Natural killer cell treated with Interleukin-12 subunit alpha and Interleukin-12 subunit beta and Interleukin-15 and Interleukin-18, amount 100 ng/mL, for 72 hours (primary cell): ENCODE data around the gene CTNS. TPM values are rescaled to one million over a fixed set of nuclear protein-coding genes. Genes with fewer than 3 reads are reported as not detected.
A peak's percentile ranks its signal among the peaks of the same experiment; 100 is the strongest.
"Not testable (repeated sequence)": the region's sequence is repeated elsewhere in the genome, so short reads cannot be mapped to it uniquely, and the experiment has no call there.

Experiments
- ATAC-seq, 2 donors: fragments of 150-1000 bp; cut with Tn5 transposase in 1 of 2; sonication (Bioruptor Pico), chemical (Tn5 transposase) in 1 of 2; 2 replicates each; pipeline ENCODE4 v1.10.0; 2021
- DNase-seq: peaks from one replicate; pipeline ENCODE4 v3.0.0; 2022; ENCODE audit warnings: low spot score
- H3K27ac Mint-ChIP-seq, 2 donors: 1 replicate in 1 of 2; 2 replicates in 1 of 2; pipeline ENCODE4 v1.8.0; 2022; ENCODE audit warnings: mixed read lengths in 2 of 2, mild to moderate bottlenecking in 1 of 2, moderate library complexity in 1 of 2
- H3K27me3 Mint-ChIP-seq, 2 donors: 1 replicate in 1 of 2; 2 replicates in 1 of 2; pipeline ENCODE4 v1.8.0; 2022; ENCODE audit warnings: mixed read lengths in 2 of 2
- H3K36me3 Mint-ChIP-seq: one replicate; pipeline ENCODE4 v1.8.0; 2022; ENCODE audit warnings: mixed read lengths
- H3K4me1 Mint-ChIP-seq, 2 donors: 1 replicate in 1 of 2; 2 replicates in 1 of 2; pipeline ENCODE4 v1.8.0; 2022; ENCODE audit warnings: low read depth in 2 of 2, mixed read lengths in 2 of 2, mild to moderate bottlenecking in 1 of 2
- H3K4me3 Mint-ChIP-seq: one replicate; pipeline ENCODE4 v1.8.0; 2022; ENCODE audit warnings: mixed read lengths
- H3K9me3 Mint-ChIP-seq: 2 replicates; pipeline ENCODE4 v1.8.0; 2022; ENCODE audit warnings: mixed read lengths
- total RNA-seq, 2 donors: library from RNA; stranded (reverse); gene quantifications; one replicate each; pipeline ENCODE4 v1.2.3, GENCODE V29; 2022

The CTNS gene
- total RNA-seq, 2 donors from 2014 or later = 11.1 to 24.5 TPM

GRCh38 chr17:3689262-3690093 is 52.9 kb downstream of the CTNS start:
- no peaks in the 10 kb centered on the region for H3K27me3 Mint-ChIP-seq
- H3K9me3 Mint-ChIP-seq = no peaks in the 10 kb centered on the region
- DNase-seq (no peak), ATAC-seq (no peak)
- H3K27ac Mint-ChIP-seq = peak overlapping the region; percentile 89 to 90
- peaks cover 26% of the 10 kb centered on the region for H3K36me3 Mint-ChIP-seq
- peaks cover 23 to 32% of the 10 kb centered on the region in 2 donors for H3K4me1 Mint-ChIP-seq
- peak overlapping the region; percentile 76 for H3K4me3 Mint-ChIP-seq

GRCh38 chr17:3690094-3690715 is 53.6 kb downstream of the CTNS start:
- peaks cover 30% of the 10 kb centered on the region for H3K36me3 Mint-ChIP-seq
- ATAC-seq (no peak), DNase-seq (no peak)
- peaks cover 25 to 34% of the 10 kb centered on the region in 2 donors for H3K4me1 Mint-ChIP-seq
- no peaks in the 10 kb centered on the region for H3K27me3 Mint-ChIP-seq
- peak overlapping the region; percentile 90 to 92 for H3K27ac Mint-ChIP-seq
- no peaks in the 10 kb centered on the region for H3K9me3 Mint-ChIP-seq
- H3K4me3 Mint-ChIP-seq = peak overlapping the region; percentile 76

GRCh38 chr17:3691617-3692067 is 55.1 kb downstream of the CTNS start:
- H3K4me3 Mint-ChIP-seq = peak overlapping the region; percentile 67
- no peaks in the 10 kb centered on the region for H3K9me3 Mint-ChIP-seq
- ATAC-seq (no peak), DNase-seq (no peak)
- H3K4me1 Mint-ChIP-seq = peaks cover 23 to 40% of the 10 kb centered on the region in 2 donors
- peak overlapping the region; percentile 90 to 92 for H3K27ac Mint-ChIP-seq
- peaks cover 30% of the 10 kb centered on the region for H3K36me3 Mint-ChIP-seq
- H3K27me3 Mint-ChIP-seq = no peaks in the 10 kb centered on the region

GRCh38 chr17:3692346-3692745 is 55.8 kb downstream of the CTNS start:
- H3K27me3 Mint-ChIP-seq = no peaks in the 10 kb centered on the region
- H3K36me3 Mint-ChIP-seq = peaks cover 30% of the 10 kb centered on the region
- DNase-seq = no peak
- H3K9me3 Mint-ChIP-seq = no peaks in the 10 kb centered on the region
- no peak for ATAC-seq
- H3K4me1 Mint-ChIP-seq = peaks cover 26 to 40% of the 10 kb centered on the region in 2 donors
- H3K27ac Mint-ChIP-seq = peak overlapping the region; percentile 90 to 92
- H3K4me3 Mint-ChIP-seq = peak overlapping the region; percentile 95

- Mint-ChIP-seq H3K27ac (peak overlapping the region; percentile 90 to 92), H3K4me3 (peak overlapping the region; percentile 95), H3K27me3 (no peaks in the 10 kb centered on the region), H3K36me3 (peaks cover 30% of the 10 kb centered on the region), H3K4me1 (peaks cover 31 to 47% of the 10 kb centered on the region in 2 donors), H3K9me3 (no peaks in the 10 kb centered on the region)
- ATAC-seq (no peak), DNase-seq (no peak)
These were observed 56.6 kb downstream of the CTNS start for GRCh38 chr17:3693141-3693540.

GRCh38 chr17:3693829-3694231 is 57.3 kb downstream of the CTNS start:
- ATAC-seq (peak; percentile 82 to 85), DNase-seq (peak; percentile 94)
- Mint-ChIP-seq H3K27me3 (no peaks in the 10 kb centered on the region), H3K4me1 (peaks cover 33 to 47% of the 10 kb centered on the region in 2 donors), H3K9me3 (no peaks in the 10 kb centered on the region), H3K4me3 (peak overlapping the region; percentile 95), H3K36me3 (peaks cover 30% of the 10 kb centered on the region), H3K27ac (peak overlapping the region; percentile 90 to 92)

GRCh38 chr17:3695129-3695722 is 58.7 kb downstream of the CTNS start:
- DNase-seq = no peak
- Mint-ChIP-seq H3K36me3 (peaks cover 31% of the 10 kb centered on the region), H3K4me3 (peak overlapping the region; percentile 95), H3K27me3 (no peaks in the 10 kb centered on the region), H3K27ac (peak overlapping the region; percentile 90 to 93), H3K9me3 (no peaks in the 10 kb centered on the region), H3K4me1 (peaks cover 34 to 47% of the 10 kb centered on the region in 2 donors)
- ATAC-seq = peak; percentile 1 to 4

- peaks cover 33 to 48% of the 10 kb centered on the region in 2 donors for H3K4me1 Mint-ChIP-seq
- no peaks in the 10 kb centered on the region for H3K27me3 Mint-ChIP-seq
- peak within 1 kb of the TSS; percentile 90 to 93 for H3K27ac Mint-ChIP-seq
- DNase-seq (peak; percentile 91), ATAC-seq (peak; percentile 80 to 85)
- H3K36me3 Mint-ChIP-seq = peaks cover 34% of the 10 kb centered on the region
- H3K4me3 Mint-ChIP-seq = peak within 1 kb of the TSS; percentile 95
- H3K9me3 Mint-ChIP-seq = no peaks in the 10 kb centered on the region
These were observed 59.3 kb downstream of the CTNS start, which contains the start of gene P2RX5 for GRCh38 chr17:3695723-3696411. P2RX5 (minus strand) TSS chr17:3696155; CDS start chr17:3696005, 150 bp downstream.

GRCh38 chr17:3697103-3697476 is 60.5 kb downstream of the CTNS start:
- no peaks in the 10 kb centered on the region for H3K27me3 Mint-ChIP-seq
- no peaks in the 10 kb centered on the region for H3K9me3 Mint-ChIP-seq
- H3K4me3 Mint-ChIP-seq = peak overlapping the region; percentile 63
- no peak for ATAC-seq
- H3K27ac Mint-ChIP-seq = peak overlapping the region; percentile 64 to 93
- peaks cover 34 to 46% of the 10 kb centered on the region in 2 donors for H3K4me1 Mint-ChIP-seq
- H3K36me3 Mint-ChIP-seq = peaks cover 34% of the 10 kb centered on the region
- DNase-seq = no peak

- peak; percentile 29 for DNase-seq
- H3K27ac Mint-ChIP-seq = peak overlapping the region; percentile 64 to 93
- peaks cover 43 to 48% of the 10 kb centered on the region in 2 donors for H3K4me1 Mint-ChIP-seq
- no peak for ATAC-seq
- peak overlapping the region; percentile 63 for H3K4me3 Mint-ChIP-seq
- H3K36me3 Mint-ChIP-seq = peaks cover 36% of the 10 kb centered on the region
- H3K27me3 Mint-ChIP-seq = no peaks in the 10 kb centered on the region
- H3K9me3 Mint-ChIP-seq = peaks cover 3% of the 10 kb centered on the region
These were observed 61.6 kb downstream of the CTNS start for GRCh38 chr17:3698139-3698538.

GRCh38 chr17:3699951-3700350 is 63.4 kb downstream of the CTNS start:
- H3K27me3 Mint-ChIP-seq = no peaks in the 10 kb centered on the region
- no peak for ATAC-seq
- DNase-seq = no peak
- H3K4me1 Mint-ChIP-seq = peaks cover 49 to 53% of the 10 kb centered on the region in 2 donors
- H3K4me3 Mint-ChIP-seq = peak overlapping the region; percentile 48
- H3K9me3 Mint-ChIP-seq = peaks cover 3% of the 10 kb centered on the region
- peak overlapping the region; percentile 66 to 93 for H3K27ac Mint-ChIP-seq
- peaks cover 23% of the 10 kb centered on the region for H3K36me3 Mint-ChIP-seq

- DNase-seq, H3K9me3 Mint-ChIP-seq, H3K27me3 Mint-ChIP-seq, ATAC-seq: not testable (repeated sequence)
- Mint-ChIP-seq H3K4me1 (peaks cover 52 to 67% of the 10 kb centered on the region in 2 donors), H3K27ac (peak overlapping the region; percentile 86 to 93), H3K36me3 (peaks cover 26% of the 10 kb centered on the region), H3K4me3 (peak overlapping the region; percentile 48)
These were observed 65.5 kb downstream of the CTNS start for GRCh38 chr17:3702041-3702539.
